ENCODE data around the gene IPO11.
"Not testable (repeated sequence)": the region's sequence is repeated elsewhere in the genome, so short reads cannot be mapped to it uniquely, and the experiment has no call there.

IPO11 gene

GRCh38 chr5:62520812-62521211, 108.2 kb downstream of the IPO11 start:
- not testable (repeated sequence) for DNase-seq

DNA sequence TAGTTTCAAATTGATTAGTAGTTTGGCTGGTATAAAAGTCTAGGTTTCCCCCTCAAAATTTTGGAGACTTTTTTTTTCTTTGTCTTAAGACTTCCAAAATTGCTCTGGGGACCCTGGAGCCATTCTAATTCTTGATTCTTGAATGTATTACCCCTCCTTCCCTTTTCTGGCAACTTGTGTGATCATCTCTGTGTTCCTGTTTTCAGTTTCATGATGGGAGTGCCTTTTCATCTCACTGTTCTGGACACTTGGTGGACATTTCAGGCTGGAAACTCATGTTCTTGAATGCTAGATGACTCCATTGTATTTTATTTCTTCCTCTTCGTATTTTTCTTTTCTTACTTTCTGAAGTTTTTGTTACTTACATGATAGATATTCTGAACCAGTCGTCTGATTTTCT, 108.8 kb downstream of the IPO11 start:
- no peak for DNase-seq

DNA sequence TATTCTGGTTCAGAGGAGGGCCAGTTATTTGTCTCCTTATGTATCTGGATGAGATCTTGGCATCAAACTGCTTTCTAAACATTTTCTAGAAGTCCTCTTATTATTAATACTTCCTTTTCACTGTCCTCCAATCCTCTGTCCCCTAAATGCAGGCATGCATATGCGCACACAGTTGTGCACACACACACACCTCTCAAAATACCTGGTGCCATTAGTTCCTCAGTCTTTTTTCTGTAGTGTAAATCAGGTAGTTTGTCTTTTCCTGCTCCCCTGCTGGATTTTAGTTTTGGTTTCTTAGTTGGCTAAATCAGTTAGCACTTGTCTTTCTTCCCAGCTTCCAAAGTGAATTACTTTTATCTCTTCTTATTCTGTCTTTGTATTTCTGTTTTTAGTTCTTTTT, 110.2 kb downstream of the IPO11 start:
- no peak for DNase-seq

GRCh38 chr5:62533597-62533996, 121.0 kb downstream of the IPO11 start:
- no peak for DNase-seq

- no peak for DNase-seq
These were observed 122.1 kb downstream of the IPO11 start for GRCh38 chr5:62534461-62535236.

GRCh38 chr5:62536232-62536631, 123.7 kb downstream of the IPO11 start:
- DNase-seq, result no peak

- DNase-seq, result no peak
These were observed 124.2 kb downstream of the IPO11 start for GRCh38 chr5:62536783-62537182.

- DNase-seq, result no peak
These were observed 125.7 kb downstream of the IPO11 start for GRCh38 chr5:62538017-62538942.

DNA sequence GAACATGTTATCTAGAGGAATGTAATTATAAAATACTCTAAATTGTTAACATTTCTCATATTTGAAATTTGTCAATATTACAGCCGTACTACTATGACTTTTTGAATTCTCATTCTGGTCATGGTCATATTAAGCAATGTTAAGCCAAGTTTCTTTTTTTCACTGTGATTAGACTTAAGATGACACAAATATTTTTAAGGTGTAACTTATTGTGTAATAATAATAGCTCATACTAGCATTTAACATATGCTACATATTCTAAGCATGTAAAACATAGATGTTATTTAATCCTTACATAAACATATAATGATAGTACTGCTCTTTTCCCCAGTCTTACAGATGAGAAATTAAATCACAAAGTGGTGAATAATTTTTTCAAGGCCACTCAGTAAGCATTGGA, 130.2 kb downstream of the IPO11 start:
- no peak for DNase-seq

DNA sequence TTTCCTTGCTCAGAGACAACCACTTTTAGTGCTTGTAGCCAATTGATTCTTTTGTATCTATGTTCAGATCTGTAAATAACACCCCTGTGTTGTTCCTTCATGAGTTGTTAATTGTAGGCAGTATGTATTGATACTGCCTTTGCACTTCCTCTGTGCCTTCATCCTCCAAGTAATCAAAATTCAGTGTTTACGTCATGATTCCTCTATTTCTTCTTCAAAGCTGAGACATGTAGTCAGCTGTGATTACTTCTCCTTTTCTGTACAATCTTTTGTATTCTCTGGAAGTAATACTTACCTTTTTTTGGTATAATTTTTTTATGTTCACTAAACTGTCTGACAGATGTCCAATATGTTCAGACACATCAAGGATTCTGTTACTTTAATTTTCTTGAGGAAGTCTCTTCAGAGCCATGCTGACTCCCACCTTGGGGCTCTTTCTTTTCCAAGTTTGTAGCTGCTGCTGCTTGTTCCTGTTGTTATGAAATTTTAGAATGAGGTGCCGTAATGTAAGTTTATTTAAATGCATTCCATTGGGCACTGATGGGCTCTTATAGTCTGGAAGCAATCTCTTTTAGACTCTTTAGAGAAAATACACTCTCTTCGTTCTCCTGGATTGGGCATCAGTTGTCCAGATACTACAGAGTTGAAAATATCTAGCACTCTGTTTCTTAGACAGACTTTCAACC, 135.5 kb downstream of the IPO11 start:
- DNase-seq, result no peak

- DNase-seq, result no peak
These were observed 137.5 kb downstream of the IPO11 start for GRCh38 chr5:62550103-62550502.

GRCh38 chr5:62555930-62556329, 143.4 kb downstream of the IPO11 start:
- no peak for DNase-seq

- DNase-seq, result no peak
These were observed 146.4 kb downstream of the IPO11 start for GRCh38 chr5:62558941-62559340.

DNA sequence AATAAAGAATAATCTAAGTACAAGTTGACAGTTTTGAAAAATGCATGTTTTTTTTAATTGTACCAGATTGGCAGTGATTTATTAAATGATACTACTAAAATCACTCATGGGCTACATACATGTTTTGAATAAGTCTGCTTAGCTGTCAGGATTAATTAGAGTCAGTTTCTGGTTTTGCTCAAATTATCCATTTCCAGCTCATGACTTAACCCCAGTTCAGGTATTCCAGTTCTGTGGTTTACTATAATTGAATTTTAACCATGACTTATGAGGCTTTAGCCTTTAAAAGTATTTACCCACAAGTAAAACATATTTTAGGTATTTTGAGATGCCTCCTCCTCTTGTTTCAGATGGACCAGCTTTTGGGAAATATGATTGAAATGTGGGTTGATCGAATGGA, 148.2 kb downstream of the IPO11 start:
- no peak for DNase-seq

GRCh38 chr5:62561896-62562295, 149.3 kb downstream of the IPO11 start:
- DNase-seq, result no peak

DNA sequence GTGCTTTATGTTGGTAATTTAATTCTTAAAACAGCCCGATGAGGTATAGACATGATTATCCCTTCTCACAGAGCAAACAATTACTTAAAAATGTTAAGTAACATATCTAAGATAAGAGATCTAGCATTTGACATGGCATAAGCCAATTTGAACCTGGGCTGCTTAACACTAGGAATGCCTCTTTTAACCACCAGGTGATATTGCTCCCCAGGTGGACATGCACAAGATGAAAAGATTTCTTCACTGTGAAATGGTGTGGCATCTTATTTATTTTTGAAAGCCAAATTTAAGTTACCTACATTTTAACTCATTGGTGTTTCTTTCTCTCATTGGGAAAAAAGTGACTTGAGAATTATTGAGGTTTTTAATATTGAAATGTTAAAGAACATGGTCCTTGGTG, 150.3 kb downstream of the IPO11 start:
- no peak for DNase-seq

- no peak for DNase-seq
These were observed 151.5 kb downstream of the IPO11 start for GRCh38 chr5:62564101-62564500.

DNA sequence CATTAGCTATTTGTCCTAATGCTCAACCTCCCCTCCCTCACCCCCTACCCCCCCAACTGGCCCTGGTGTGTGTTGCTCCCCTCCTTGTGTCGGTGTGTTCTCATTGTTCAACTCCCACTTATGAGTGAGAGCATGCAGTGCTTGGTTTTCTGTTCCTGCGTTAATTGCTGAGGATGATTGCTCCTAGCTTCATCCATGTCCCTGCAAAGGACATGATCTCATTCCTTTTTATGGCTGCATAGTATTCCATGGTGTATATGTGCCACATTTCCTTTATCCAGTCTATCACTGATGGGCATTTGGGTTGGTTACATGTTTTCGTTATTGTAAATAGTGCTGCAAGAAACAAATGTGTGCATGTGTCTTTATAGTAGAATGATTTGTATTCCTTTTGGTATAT, 153.2 kb downstream of the IPO11 start:
- not testable (repeated sequence) for DNase-seq

- DNase-seq, result no peak
These were observed 155.6 kb downstream of the IPO11 start for GRCh38 chr5:62568143-62568542.

GRCh38 chr5:62568800-62569432, 156.4 kb downstream of the IPO11 start:
- DNase-seq, result no peak

DNA sequence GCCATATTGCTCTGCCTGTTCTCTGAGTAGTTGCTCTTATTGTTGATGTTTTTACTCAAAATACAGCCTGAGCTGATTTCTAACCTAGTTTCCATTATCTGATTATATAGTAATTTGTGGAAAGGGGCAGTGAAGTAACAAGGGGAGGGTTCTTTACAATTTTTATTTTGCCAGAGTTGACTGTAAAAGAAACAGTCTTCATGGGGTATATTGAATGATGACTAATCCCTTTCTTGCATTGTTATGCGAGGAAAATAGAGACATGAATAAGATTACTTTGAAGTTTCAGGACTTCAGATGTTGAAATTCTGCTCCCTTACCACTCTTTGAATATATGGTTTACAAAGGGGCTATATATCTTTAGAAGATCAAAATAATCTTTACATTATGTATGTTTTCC, 156.9 kb downstream of the IPO11 start:
- DNase-seq, result no peak

- DNase-seq, result no peak
These were observed 160.5 kb downstream of the IPO11 start for GRCh38 chr5:62572918-62573514.

DNA sequence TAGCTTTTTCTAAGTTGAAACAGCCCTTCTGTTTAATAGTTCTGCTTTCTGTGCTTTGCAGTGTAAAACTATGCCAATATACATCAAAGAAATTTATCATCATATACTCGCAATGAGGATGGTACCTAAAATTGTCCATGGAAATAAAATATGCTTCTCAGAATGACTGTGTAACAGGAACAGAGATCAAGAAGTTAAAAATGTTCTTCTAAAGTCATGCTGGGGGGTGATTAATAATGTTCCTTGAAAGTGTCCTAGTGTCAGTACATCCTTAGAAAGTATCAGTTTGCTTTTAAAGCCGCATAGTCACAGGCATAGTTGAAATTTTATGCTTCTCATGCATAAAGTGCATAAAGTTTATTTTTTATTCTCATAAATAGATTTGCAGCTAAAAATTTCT, 162.0 kb downstream of the IPO11 start:
- no peak for DNase-seq

All from cerebellar nuclear complex (tissue), 1 donor.